ENCODE results near the gene EGFL8.

- no peak for TF ChIP-seq CTCF (conservative IDR thresholded peaks at IDR 0.05; ENCODE audit: low read length)
- TF ChIP-seq EZH2phosphoT487 (IDR thresholded peaks at IDR 0.05; ENCODE audit: borderline replicate concordance) = no peak
Observed at GRCh38 chr6:32192608-32193039, 28.2 kb downstream of the EGFL8 start, which contains the start of gene GPSM3.

Data from Loucy (cell line).